NCI-H446 treated with DMSO at 0.1 percent for 48 hours (cell line): ENCODE results near the gene MCM9.
A peak's percentile ranks its signal among the peaks of the same experiment; 100 is the strongest.

Experiments
- DNase-seq: peaks from one replicate; lab custom pipeline; 2025; lab: John Stamatoyannopoulos, UW

MCM9 gene

DNA sequence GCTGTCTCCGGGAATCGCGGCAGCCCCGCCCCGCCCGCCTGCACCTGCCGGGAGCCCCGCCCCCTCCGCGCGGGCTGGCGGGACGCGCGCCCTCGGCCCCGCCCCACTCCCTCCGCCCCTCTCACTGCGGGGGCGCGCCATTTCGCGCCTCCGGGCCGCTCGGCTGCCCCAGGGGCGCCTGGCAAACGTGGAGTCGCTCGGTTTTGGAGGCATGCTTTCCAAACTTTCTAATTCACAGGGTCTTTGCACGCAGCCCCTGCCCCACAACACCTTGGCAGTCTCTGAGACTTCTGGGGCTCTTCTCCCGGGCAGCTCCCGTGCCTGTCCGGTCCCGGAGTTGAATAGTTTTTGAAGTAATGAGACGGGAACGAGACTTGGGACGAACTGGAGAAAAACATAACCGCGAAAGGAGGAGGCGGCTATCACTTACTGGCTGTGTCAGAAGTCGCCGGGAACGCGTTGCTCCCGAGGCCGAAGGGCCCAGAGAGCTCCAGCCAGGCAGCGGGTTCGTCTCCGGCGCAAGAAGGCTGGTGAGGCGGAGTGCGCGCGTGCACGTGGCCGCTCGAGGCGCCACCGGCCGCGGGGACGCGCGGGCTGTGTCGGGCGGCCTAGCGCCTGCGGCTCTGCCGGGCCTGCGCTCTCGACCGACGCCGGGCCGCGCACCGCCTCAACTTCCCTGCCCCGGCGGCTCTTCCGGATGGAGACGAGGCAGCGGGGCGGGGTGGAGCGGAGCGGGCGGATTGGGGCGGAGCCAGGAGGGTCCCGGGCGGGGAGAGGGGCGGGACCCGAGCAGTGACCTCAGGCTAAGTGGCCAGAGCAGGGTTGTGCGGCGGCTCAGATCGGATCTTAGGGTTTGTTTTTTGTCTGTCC, at the start of gene MCM9:
Gene MCM9, minus strand, starts transcription at position 699 of the 870 bp plus-strand sequence. CDS start 3,436 bp downstream, outside the sequence.
- peak; percentile 70 for DNase-seq

DNA sequence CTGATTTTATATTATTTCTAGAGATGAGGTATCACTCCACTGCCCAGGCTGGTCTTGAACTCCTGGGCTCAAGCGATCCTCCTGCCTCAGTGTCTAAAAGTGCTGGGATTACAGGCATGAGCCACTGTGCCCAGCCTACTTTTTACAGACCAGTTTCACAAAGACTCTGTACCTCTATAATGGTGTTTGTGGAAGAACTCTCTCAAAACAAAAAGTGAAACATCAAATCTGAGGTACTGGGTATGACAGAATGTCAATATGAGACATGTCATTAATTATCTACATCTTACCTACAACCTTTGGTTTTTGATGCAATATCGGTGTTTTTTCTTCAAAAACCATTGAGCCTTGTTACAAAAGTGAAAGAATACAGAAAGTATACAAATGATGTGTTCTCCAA, 49.4 kb upstream of the MCM9 start:
- DNase-seq = no peak

DNA sequence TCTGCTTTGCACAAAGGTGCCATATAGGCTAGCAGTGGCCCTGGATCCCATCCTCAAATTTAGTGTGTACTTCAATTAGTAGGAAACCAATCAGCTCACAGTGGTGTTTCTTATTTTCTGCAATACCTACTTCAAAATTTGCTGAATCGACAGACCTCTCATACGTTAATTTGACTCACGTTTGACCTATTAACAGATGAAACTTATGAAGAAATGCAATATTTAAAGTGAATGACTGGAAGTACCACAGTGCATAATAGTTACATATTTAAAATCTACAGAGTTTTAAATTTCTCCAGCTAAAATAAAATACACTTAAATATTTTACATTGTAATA, 47.6 kb upstream of the MCM9 start:
- DNase-seq = no peak

DNA sequence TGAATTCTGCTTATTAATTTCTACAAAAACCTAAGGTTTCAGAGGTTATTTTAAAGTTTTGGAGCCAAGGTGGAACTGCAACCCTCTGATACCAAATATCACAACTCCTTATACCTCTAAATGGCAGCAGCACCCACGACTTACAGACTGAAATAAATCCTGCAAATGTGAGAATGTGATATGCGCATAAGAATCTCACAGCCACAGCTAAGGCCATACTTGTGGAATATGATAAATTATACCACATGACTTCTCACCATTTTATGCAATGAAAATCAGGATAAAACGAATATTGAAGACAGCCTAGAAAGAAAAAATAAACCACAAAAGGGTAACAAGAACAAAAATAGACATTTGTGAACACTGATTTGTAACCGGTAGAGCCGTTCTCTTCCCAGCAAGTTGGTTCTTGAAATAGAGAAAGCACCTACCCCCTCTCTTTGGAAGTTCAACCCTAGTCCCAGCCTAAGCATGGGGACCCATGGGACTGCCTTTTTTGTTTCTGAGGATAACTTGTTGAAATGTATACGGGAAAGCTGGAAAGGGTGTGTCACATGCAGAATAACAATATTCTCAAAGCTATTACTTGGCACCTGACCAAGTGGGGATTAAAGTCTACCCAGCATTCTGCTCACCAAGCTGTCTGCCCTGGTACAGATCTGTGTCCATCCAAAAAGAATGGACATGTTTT, 47.1 kb upstream of the MCM9 start:
- no peak for DNase-seq

GRCh38 chr6:118980063-118980462, 45.1 kb upstream of the MCM9 start:
- no peak for DNase-seq

GRCh38 chr6:118974790-118975189, 39.8 kb upstream of the MCM9 start:
- no peak for DNase-seq

- no peak for DNase-seq
Measured at GRCh38 chr6:118971682-118972081, 36.7 kb upstream of the MCM9 start.

GRCh38 chr6:118970866-118971265, 35.9 kb upstream of the MCM9 start:
- DNase-seq = no peak

DNA sequence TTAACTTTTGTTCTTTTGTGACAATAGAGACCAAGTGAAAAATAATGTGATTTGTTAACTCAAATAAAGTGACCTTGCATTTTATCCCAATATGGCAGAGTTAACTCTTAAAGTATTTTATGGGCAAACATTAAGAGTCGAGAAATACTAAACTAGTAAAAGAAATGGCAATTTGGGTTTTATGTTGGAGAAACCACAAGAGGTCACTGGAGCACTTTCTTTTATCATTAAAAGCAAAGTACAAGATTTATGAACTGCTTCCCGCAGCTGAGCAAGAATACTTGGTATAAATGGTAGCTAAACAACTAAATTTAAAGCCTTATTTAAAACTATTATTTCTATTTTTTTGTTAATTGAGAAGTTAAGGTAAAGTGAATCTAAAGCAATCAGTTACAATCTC, 33.5 kb upstream of the MCM9 start:
- peak; percentile 3 for DNase-seq

DNA sequence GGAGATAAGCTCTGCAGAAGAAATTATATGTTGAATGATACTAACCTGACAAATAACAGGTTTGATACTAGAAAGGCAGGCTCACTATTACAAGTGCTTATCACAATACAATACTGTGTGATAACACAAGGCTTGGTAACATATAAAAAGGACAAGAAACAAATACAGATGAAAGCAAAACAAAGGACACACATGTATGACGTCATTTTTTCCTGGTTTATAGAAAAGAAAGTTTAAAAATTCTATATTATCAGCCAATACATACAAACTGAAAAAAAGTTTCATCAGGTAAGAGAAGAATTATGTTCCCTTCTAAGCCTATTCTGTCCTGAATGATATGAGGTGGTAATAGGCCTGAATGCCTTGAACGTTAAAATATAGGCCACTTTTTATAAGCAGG, 32.3 kb upstream of the MCM9 start:
- DNase-seq = no peak

DNA sequence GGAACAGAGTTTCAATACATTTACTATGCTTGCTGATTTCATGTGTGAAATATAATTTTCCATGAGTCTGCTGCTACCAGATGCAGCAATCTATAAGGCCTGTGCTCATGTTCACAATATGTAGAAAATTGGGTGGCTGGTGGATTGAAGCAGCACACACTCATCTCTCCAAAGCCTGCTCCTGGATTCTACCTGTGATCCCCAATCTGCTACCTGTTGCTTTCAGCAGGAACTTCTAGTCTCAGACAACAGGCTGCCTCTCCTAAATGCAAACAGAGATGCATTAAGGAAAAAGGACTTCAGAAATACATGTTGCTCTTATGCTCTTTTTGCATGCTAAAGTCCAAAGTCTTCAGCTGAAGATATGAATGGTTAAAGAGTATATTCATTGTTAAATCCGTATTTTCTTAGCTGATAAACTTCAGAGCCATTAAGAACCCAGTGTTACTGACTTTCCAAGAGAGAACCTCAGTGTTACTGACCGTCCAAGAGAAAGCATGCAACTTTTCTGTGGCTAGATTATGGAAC, 30.9 kb upstream of the MCM9 start:
- no peak for DNase-seq

DNA sequence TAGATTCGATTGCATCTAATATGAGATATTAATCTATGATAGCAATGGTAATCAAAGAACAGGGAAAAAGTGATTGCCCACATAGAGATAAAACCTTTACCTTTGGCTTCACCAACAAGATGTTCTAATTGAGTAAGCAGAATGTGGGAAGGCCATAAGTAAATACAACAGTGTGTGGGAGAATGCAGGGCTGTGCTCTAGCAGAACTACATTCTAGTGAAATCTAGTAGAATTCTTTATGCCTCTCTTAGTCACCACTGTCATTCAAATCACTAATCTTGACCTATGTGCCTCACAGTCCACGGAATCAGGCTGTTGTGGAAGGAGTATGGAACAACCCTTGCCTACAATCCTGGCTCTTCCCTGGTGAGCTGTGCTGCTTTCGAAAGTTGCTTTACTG, 30.4 kb upstream of the MCM9 start:
- no peak for DNase-seq

GRCh38 chr6:118963003-118963402, 28.0 kb upstream of the MCM9 start:
- DNase-seq = no peak

DNA sequence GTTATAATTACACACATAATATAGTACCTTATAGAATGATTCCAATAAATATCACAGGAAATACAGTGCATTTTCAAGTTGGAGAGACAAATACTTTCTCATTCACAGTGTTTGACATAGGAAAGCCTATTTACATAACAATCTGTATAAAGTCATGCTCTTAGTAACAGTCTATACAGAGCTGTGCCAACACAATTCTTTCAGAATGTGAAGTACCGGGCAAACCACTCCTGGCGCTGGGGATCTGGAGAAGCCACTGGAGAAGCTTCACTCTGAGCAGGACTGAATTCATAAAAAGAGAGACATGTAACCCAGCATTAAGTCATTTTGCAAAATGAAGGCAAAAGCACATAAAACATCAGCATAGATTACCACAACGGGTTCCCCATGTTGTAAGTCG, 24.9 kb upstream of the MCM9 start:
- no peak for DNase-seq

DNA sequence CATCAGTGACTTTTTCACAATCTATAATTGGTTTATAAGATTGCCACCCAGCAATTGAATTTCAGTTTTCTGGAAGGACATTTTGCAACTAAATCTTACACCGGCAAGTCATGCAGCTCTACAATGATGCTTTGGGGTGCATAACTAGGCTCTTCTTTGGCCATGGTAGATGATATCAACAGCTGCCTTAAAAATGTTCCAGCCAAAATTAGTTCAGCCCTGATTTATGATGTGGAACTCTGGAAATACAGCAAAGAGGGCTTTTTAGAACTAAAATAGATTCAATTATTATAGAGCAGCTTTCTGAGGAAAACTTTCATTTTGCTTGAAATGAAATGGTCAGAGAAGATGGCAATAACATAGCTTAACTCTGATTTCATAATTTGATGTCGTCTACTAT, 18.4 kb upstream of the MCM9 start:
- DNase-seq = no peak

- DNase-seq = no peak
Measured at GRCh38 chr6:118952683-118953082, 17.7 kb upstream of the MCM9 start.

- DNase-seq = no peak
Measured at GRCh38 chr6:118945217-118945616, 10.3 kb upstream of the MCM9 start.

DNA sequence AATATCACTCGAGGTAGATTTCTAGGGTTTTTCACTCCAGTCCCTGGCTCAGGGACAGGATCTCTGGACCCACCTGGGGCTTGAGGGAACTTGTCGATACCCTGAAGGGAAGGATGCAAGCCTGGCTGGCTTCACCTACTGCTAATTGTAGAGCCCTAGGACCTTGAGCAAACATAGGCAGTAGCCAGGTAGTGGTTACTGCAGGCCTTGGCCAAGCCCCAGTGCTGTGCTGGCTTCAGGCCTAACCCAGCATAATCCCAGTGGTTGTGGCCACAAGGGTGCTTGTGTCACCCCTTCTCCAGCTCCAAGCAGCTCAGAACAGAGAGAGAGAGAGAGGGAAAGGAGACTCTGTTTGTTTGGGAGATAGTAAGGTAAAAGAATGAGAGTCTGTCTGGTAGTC, 5.8 kb upstream of the MCM9 start:
- no peak for DNase-seq

DNA sequence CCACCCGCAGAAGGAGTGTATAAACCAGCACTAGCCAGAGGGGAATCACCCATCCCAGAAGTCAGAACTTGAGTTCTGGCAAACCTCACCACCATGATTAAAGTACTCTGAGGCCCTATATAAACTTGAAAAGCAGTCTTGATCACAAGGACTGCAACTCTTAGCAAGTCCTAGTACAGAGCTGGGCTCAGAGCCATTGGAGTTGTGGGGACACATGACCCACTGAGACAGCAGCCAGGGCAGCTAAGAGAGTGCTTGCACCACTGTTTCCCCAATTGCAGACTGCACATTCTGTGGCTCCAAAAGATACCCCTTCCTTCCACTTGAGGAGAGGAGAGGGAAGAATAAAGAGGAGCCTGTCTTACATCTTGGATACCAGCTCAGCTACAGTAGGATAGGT, 4.7 kb upstream of the MCM9 start:
- no peak for DNase-seq

DNA sequence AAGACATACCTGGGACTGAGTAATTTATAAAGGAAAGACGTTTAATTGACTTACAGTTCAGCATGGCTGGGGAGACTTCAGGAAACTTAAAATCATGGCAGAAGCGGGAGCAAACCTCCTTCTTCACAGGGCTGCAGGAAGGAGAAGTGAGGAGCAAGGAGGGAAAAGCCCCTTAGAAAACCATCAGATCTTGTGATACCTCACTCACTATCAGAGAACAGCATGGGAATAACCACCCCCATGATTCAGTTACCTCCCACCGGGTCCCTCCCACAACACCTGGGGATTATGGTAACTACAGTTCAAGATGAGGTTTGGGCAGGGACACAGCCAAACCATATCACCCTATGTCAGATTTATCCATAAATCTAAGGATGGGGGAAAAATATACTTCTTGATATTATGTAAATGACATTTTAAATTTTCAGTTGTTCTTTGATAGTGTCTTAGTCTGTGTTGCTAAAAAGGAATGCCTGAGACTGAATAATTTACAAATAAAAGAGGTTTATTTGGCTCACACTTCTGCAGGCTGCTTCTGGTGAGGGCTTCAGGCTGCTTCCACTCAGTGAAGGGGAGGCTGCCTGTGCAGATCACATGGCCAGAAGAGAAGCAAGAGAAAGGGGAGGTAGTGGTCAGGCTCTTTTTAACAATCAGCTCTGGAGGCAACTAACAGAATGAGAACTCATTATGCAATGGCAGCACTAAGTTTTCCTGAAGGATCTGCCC, 1.2 kb upstream of the MCM9 start:
- DNase-seq = no peak

GRCh38 chr6:118935331-118935668, 341 bp upstream of the MCM9 start:
- DNase-seq = no peak

DNA sequence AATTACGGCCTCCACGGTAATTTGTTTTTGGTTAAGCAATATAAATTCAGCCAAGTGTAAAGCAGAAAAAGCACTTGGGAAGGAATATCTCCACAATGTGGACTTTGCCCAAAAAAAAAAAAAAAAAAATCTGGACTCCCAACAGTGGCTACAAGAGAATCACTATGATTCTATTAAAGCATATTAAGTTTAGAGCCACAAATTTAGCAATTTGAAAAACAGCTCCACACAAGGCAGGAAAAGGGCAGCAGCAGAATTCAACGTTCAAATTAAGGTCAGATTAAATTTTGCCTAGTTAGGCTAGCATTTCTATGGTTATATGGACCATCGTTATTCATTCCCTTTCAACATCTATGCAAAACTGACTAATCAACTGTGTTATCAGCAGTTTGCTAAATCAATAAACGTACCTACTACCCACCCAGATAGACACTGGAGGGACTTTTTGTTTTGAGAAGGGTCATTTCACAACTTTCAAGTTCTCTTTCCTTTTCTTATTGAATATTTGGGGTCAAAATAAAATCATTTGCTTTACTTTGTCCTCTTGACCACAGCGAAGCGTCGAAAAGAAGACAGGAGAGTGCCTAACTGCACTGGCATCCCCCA, 1.0 kb downstream of the MCM9 start:
- no peak for DNase-seq
